Liver (tissue), 9 donors: ENCODE measurements around the gene NAT8L. TPM values are rescaled to one million over a fixed set of nuclear protein-coding genes. Genes with fewer than 3 reads are reported as not detected.
A peak's percentile ranks its signal among the peaks of the same experiment; 100 is the strongest.

Experiments
- DNase-seq: peaks from one replicate; pipeline ENCODE4 v3.0.0-alpha.2; 2017; ENCODE audit warnings: low spot score
- H3K27ac ChIP-seq, 2 donors: one replicate each; pipeline ENCODE4 v1.7.0; 2013; ENCODE audit warnings: inconsistent platforms in 2 of 2, low read length in 2 of 2, control low read depth in 1 of 2, low read depth in 1 of 2, mild to moderate bottlenecking in 1 of 2
- H3K27me3 ChIP-seq, 4 donors: one replicate each; pipeline versions ENCODE4 v1.6.1 to v1.7.0; 2013; ENCODE audit warnings: low read length in 3 of 4, inconsistent platforms in 1 of 4, mild to moderate bottlenecking in 1 of 4, moderate library complexity in 1 of 4; ENCODE audit not compliant: control insufficient read depth in 4 of 4, insufficient read depth in 4 of 4
- H3K36me3 ChIP-seq, 4 donors: one replicate each; pipeline versions ENCODE4 v1.6.1 to v1.7.0; 2013; ENCODE audit warnings: low read length in 3 of 4, mild to moderate bottlenecking in 3 of 4, low read depth in 1 of 4, moderate library complexity in 1 of 4; ENCODE audit not compliant: control insufficient read depth in 4 of 4, insufficient read depth in 3 of 4
- H3K4me1 ChIP-seq, 4 donors: one replicate each; pipeline versions ENCODE4 v1.6.1 to v1.7.0; 2013; ENCODE audit warnings: low read length in 3 of 4, mild to moderate bottlenecking in 3 of 4, moderate library complexity in 1 of 4; ENCODE audit not compliant: control insufficient read depth in 4 of 4, insufficient read depth in 4 of 4
- H3K4me3 ChIP-seq, 3 donors: one replicate each; pipeline versions ENCODE4 v1.6.1 to v1.7.0; 2013; ENCODE audit warnings: low read length in 3 of 3, control low read depth in 1 of 3, low read depth in 1 of 3, mild to moderate bottlenecking in 1 of 3
- H3K9ac ChIP-seq, 2 donors: one replicate each; pipeline ENCODE4 v1.7.0; 2013; ENCODE audit warnings: low read length in 2 of 2, mild to moderate bottlenecking in 2 of 2, moderate library complexity in 2 of 2, control low read depth in 1 of 2, low read depth in 1 of 2
- H3K9me3 ChIP-seq, 4 donors: one replicate each; pipeline versions ENCODE4 v1.6.1 to v1.7.0; 2013; ENCODE audit warnings: low read length in 3 of 4; ENCODE audit not compliant: control insufficient read depth in 4 of 4
- EGR1 ChIP-seq, 2 donors: IDR thresholded peaks; 2 replicates each; pipeline ENCODE4 v1.6.1; 2016 to 2018; ENCODE audit warnings: antibody characterized with exemption in 2 of 2, low read depth in 2 of 2
- FOXA2 ChIP-seq: IDR thresholded peaks from 2 replicates; pipeline ENCODE4 v1.6.1; 2016; ENCODE audit warnings: antibody characterized with exemption
- GABPA ChIP-seq, 2 donors: IDR thresholded peaks in 1 of 2; conservative IDR thresholded peaks in 1 of 2; 2 replicates each; pipeline ENCODE4 v1.6.1; 2016; ENCODE audit warnings: antibody characterized with exemption in 2 of 2, mild to moderate bottlenecking in 1 of 2, moderate library complexity in 1 of 2
- HNF4A ChIP-seq, 2 donors: conservative IDR thresholded peaks; 2 replicates each; pipeline ENCODE4 v1.6.1; 2016; ENCODE audit warnings: antibody characterized with exemption in 2 of 2, mild to moderate bottlenecking in 2 of 2
- HNF4G ChIP-seq: IDR thresholded peaks from 2 replicates; pipeline ENCODE4 v1.6.1; 2016; ENCODE audit warnings: antibody characterized with exemption
- JUND ChIP-seq, 2 donors: IDR thresholded peaks; 2 replicates each; pipeline ENCODE4 v1.6.1; 2016; ENCODE audit warnings: antibody characterized with exemption in 2 of 2
- NR2F2 ChIP-seq: IDR thresholded peaks from 2 replicates; pipeline ENCODE4 v1.6.1; 2016; ENCODE audit warnings: antibody characterized with exemption
- RAD21 ChIP-seq, 2 donors: IDR thresholded peaks; 2 replicates each; pipeline ENCODE4 v1.6.1; 2016; ENCODE audit warnings: antibody characterized with exemption in 2 of 2, mild to moderate bottlenecking in 2 of 2
- RXRA ChIP-seq, 2 donors: IDR thresholded peaks; 2 replicates each; pipeline ENCODE4 v1.6.1; 2017 to 2018; ENCODE audit warnings: antibody characterized with exemption in 2 of 2, mild to moderate bottlenecking in 1 of 2
- SP1 ChIP-seq: IDR thresholded peaks from 2 replicates; pipeline ENCODE4 v1.6.1; 2018; ENCODE audit warnings: antibody characterized with exemption, mild to moderate bottlenecking
- TAF1 ChIP-seq: conservative IDR thresholded peaks from 2 replicates; pipeline ENCODE4 v1.6.1; 2016; ENCODE audit warnings: antibody characterized with exemption, mild to moderate bottlenecking
- YY1 ChIP-seq: IDR thresholded peaks from 2 replicates; pipeline ENCODE4 v1.6.1; 2016; ENCODE audit warnings: antibody characterized with exemption, mild to moderate bottlenecking
- WGBS: extraction: QIAGEN DNeasy Blood & Tissue Kit; methylation state at CpG from one replicate; pipeline ENCODE4 v1.1.7; 2013; 5-methylcytosine and 5-hydroxymethylcytosine counted together
- polyA plus RNA-seq, 2 donors: library from polyadenylated mRNA; stranded (reverse) in 1 of 2; unstranded in 1 of 2; fragments of 200-250 nt in 1 of 2; fragments of >200 nt in 1 of 2; fragmentation: Nextera tagmentation in 1 of 2; extraction: Ambion mirVana in 1 of 2; gene quantifications; one replicate each; pipeline versions ENCODE4 v1.2.1 to v1.2.3, GENCODE V29; 2013 to 2015
- total RNA-seq, 2 donors: library from RNA; depleted of rRNA; stranded (reverse); fragments of >200 nt; gene quantifications; one replicate each; pipeline ENCODE4 v1.2.3, GENCODE V29; 2014
- TF ChIP-seq, protein P1 (sequence below): IDR thresholded peaks from 2 replicates; pipeline ENCODE4 v1.6.1; 2016; ENCODE audit warnings: antibody characterized with exemption, mild to moderate bottlenecking
- TF ChIP-seq, protein P2 (sequence below): fragments of 150-350 bp; IDR thresholded peaks from 2 replicates; pipeline ENCODE4 v1.5.1; 2017; ENCODE audit warnings: improper control_type of control experiment, low read depth, low read length; ENCODE audit not compliant: missing input control
- TF ChIP-seq, protein P3 (sequence below): IDR thresholded peaks from 2 replicates; pipeline ENCODE4 v1.6.1; 2016; ENCODE audit warnings: antibody characterized with exemption
- TF ChIP-seq, protein P4 (sequence below): IDR thresholded peaks from 2 replicates; pipeline ENCODE4 v1.6.1; 2016; ENCODE audit warnings: antibody characterized with exemption
- TF ChIP-seq, protein P5 (sequence below): IDR thresholded peaks from 2 replicates; pipeline ENCODE4 v1.6.1; 2016; ENCODE audit warnings: antibody characterized with exemption
- donor health status: healthy.
- donor health status: healthy.
- donor health status: healthy.
- donor health status: healthy.
- donor health status: healthy.

The NAT8L gene
- total and polyA plus RNA-seq, 4 donors = 0.07 to 0.09 (median 0.08) TPM; not detected in 1

- TF ChIP-seq RXRA (IDR thresholded peaks at IDR 0.05) = no peak
- no peak for TF ChIP-seq SP1
- no peak for TF ChIP-seq EGR1 (IDR thresholded peaks at IDR 0.05; ENCODE audit: low read depth in 2 of 2)
- no peak for TF ChIP-seq FOXA2
- TF ChIP-seq, protein P1, sequence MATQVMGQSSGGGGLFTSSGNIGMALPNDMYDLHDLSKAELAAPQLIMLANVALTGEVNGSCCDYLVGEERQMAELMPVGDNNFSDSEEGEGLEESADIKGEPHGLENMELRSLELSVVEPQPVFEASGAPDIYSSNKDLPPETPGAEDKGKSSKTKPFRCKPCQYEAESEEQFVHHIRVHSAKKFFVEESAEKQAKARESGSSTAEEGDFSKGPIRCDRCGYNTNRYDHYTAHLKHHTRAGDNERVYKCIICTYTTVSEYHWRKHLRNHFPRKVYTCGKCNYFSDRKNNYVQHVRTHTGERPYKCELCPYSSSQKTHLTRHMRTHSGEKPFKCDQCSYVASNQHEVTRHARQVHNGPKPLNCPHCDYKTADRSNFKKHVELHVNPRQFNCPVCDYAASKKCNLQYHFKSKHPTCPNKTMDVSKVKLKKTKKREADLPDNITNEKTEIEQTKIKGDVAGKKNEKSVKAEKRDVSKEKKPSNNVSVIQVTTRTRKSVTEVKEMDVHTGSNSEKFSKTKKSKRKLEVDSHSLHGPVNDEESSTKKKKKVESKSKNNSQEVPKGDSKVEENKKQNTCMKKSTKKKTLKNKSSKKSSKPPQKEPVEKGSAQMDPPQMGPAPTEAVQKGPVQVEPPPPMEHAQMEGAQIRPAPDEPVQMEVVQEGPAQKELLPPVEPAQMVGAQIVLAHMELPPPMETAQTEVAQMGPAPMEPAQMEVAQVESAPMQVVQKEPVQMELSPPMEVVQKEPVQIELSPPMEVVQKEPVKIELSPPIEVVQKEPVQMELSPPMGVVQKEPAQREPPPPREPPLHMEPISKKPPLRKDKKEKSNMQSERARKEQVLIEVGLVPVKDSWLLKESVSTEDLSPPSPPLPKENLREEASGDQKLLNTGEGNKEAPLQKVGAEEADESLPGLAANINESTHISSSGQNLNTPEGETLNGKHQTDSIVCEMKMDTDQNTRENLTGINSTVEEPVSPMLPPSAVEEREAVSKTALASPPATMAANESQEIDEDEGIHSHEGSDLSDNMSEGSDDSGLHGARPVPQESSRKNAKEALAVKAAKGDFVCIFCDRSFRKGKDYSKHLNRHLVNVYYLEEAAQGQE = no peak
- no peak for TF ChIP-seq YY1
- TF ChIP-seq, protein P2, sequence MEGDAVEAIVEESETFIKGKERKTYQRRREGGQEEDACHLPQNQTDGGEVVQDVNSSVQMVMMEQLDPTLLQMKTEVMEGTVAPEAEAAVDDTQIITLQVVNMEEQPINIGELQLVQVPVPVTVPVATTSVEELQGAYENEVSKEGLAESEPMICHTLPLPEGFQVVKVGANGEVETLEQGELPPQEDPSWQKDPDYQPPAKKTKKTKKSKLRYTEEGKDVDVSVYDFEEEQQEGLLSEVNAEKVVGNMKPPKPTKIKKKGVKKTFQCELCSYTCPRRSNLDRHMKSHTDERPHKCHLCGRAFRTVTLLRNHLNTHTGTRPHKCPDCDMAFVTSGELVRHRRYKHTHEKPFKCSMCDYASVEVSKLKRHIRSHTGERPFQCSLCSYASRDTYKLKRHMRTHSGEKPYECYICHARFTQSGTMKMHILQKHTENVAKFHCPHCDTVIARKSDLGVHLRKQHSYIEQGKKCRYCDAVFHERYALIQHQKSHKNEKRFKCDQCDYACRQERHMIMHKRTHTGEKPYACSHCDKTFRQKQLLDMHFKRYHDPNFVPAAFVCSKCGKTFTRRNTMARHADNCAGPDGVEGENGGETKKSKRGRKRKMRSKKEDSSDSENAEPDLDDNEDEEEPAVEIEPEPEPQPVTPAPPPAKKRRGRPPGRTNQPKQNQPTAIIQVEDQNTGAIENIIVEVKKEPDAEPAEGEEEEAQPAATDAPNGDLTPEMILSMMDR = no peak
- no peak for TF ChIP-seq NR2F2
- TF ChIP-seq RAD21 (IDR thresholded peaks at IDR 0.05) = no peak
- no peak for TF ChIP-seq HNF4A (conservative IDR thresholded peaks at IDR 0.05)
- TF ChIP-seq JUND (IDR thresholded peaks at IDR 0.05) = no peak
- H3K4me1 ChIP-seq = peaks cover 0 to 16% (median 7%) of the 10 kb centered on the region in 4 donors
- H3K27ac ChIP-seq = no peak overlapping the region
- no peaks in the 10 kb centered on the region for H3K36me3 ChIP-seq
- WGBS = 4% methylated on average over 93 of the region's 93 CpGs
- H3K9ac ChIP-seq = no peak overlapping the region
- no peak for DNase-seq
- peak overlapping the region in 1 of 3 donors; percentile 68 for H3K4me3 ChIP-seq
- H3K9me3 ChIP-seq = no peaks in the 10 kb centered on the region
- H3K27me3 ChIP-seq = peaks cover 0 to 14% (median 4%) of the 10 kb centered on the region in 4 donors
These were observed 672 bp upstream of the NAT8L start for GRCh38 chr4:2058264-2059045.

- Histone ChIP-seq H3K9me3 (no peaks in the 10 kb centered on the region), H3K4me3 (peak overlapping the region in 1 of 3 donors; percentile 68), H3K36me3 (no peaks in the 10 kb centered on the region), H3K9ac (no peak overlapping the region), H3K4me1 (peaks cover 0 to 16% (median 7%) of the 10 kb centered on the region in 4 donors), H3K27me3 (peaks cover 0 to 14% (median 4%) of the 10 kb centered on the region in 4 donors), H3K27ac (no peak overlapping the region)
- WGBS = 6% methylated on average over 102 of the region's 102 CpGs
- no peak for DNase-seq
- TF ChIP-seq, protein P3, sequence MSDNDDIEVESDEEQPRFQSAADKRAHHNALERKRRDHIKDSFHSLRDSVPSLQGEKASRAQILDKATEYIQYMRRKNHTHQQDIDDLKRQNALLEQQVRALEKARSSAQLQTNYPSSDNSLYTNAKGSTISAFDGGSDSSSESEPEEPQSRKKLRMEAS = no peak
- TF ChIP-seq GABPA (IDR thresholded peaks at IDR 0.05 in 1 of 2, conservative IDR thresholded peaks at IDR 0.05 in 1 of 2) = no peak
- TF ChIP-seq, protein P4, sequence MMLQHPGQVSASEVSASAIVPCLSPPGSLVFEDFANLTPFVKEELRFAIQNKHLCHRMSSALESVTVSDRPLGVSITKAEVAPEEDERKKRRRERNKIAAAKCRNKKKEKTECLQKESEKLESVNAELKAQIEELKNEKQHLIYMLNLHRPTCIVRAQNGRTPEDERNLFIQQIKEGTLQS = no peak
- TF ChIP-seq NR2F2 = no peak
- no peak for TF ChIP-seq HNF4A (conservative IDR thresholded peaks at IDR 0.05)
- TF ChIP-seq JUND (IDR thresholded peaks at IDR 0.05) = no peak
- TF ChIP-seq, protein P5, sequence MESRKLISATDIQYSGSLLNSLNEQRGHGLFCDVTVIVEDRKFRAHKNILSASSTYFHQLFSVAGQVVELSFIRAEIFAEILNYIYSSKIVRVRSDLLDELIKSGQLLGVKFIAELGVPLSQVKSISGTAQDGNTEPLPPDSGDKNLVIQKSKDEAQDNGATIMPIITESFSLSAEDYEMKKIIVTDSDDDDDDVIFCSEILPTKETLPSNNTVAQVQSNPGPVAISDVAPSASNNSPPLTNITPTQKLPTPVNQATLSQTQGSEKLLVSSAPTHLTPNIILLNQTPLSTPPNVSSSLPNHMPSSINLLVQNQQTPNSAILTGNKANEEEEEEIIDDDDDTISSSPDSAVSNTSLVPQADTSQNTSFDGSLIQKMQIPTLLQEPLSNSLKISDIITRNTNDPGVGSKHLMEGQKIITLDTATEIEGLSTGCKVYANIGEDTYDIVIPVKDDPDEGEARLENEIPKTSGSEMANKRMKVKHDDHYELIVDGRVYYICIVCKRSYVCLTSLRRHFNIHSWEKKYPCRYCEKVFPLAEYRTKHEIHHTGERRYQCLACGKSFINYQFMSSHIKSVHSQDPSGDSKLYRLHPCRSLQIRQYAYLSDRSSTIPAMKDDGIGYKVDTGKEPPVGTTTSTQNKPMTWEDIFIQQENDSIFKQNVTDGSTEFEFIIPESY = no peak
- no peak for TF ChIP-seq HNF4G
- TF ChIP-seq, protein P2 = no peak
- no peak for TF ChIP-seq TAF1
These were observed 837 bp downstream of the NAT8L start for GRCh38 chr4:2059726-2060602.
